Right renal cortex interstitium (tissue), 3 donors: ENCODE measurements around the gene MSH2. TPM values are rescaled to one million over a fixed set of nuclear protein-coding genes. Genes with fewer than 3 reads are reported as not detected.
"Not testable (repeated sequence)": the region's sequence is repeated elsewhere in the genome, so short reads cannot be mapped to it uniquely, and the experiment has no call there.

Experiments used
- DNase-seq, 3 donors: peaks; one replicate each; pipeline ENCODE4 v3.0.0-alpha.2; 2013; ENCODE audit warnings: low read depth in 3 of 3, low spot score in 2 of 3
- polyA plus RNA-seq, 3 donors: library from polyadenylated mRNA; unstranded; fragments of 120-200 nt; gene quantifications; one replicate each; pipeline ENCODE4 v1.2.1, GENCODE V29; 2013; ENCODE audit not compliant: insufficient read length in 3 of 3

Gene MSH2
- polyA plus RNA-seq, 3 donors: 75.1 to 90.6 (median 83.8) TPM

DNA sequence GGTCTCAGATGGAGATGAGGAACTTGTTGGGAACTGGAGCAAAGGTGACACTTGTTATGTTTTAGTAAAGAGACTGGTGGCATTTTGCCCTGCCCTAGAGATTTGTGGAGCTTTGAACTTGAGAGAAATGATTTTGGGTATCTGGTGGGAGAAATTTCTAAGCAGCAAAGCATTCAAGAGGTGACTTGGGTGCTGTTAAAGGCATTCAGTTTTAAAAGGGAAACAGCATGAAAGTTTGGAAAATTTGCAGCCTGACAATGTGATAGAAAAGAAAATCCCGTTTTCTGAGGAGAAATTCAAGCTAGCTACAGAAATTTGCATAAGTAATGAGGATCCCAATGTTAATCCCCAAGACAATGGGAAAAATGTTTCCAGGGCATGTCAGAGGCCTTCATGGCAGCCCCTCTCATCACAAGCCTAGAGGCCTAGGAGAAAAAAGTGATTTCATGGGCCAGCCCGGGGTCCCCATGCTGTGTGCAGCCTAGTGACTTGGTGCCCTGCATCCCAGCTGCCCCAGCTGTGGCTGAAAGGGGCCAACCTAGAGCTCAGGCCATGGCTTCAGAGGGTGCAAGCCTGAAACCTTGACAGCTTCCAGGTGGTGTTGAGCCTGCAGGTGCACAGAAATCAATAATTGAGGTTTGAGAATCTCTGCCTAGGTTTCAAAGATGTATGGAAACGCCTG, 3.8 kb downstream of the MSH2 start:
- DNase-seq: not testable (repeated sequence)

DNA sequence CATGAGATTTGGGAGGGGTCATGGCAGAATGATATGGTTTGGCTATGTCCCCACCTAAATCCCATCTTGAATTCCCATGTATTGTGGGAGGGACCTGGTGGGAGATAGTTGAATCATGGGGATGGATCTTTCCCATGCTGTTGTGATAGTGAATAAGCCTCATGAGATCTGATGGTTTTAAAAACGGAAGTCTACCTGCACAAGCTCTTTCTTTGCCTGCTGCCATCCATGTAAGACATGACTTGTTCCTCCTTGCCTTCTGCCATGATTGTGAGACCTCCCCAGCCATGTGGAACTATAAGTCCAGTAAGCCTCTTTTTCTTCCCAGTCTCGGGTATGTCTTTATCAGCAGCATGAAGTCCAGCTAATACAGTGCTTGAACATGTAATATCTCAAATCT, 5.0 kb downstream of the MSH2 start:
- DNase-seq: not testable (repeated sequence)

DNA sequence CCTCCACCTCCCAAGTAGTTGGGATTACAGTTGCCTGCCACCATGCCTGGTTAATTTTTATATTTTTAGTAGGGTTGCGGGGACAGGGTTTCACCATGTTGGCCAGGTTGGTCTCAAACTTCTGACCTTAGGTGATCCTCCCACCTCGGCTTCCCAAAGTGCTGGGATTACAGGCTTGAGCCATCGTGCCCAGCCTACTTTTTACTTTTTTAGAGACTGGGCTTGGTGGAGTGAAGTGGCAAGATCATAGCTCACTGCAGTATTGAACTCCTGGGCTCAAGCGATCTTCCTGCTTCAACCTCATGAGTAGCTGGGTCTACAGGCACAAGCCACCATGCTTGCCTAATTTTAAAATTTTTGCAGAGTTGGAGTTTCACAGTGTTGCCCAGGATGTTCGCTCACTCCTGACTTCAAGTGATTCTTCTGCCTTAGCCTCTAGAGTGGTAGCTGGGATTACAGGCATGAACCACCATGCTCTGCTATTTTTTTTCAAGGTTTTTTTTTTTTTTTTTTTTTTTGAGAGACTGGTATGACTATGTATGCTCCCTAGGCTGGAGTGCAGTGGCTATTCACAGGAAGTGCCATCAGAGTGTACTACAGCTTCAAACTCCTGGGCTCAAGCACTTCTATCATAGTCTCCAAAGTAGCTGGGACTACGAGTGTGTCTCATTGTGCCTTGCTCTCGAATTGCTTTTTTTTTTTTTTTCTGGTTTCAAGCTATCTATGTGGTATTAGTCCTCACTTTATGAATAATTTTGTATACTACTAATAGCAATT, 11.9 kb downstream of the MSH2 start:
- no peak for DNase-seq

DNA sequence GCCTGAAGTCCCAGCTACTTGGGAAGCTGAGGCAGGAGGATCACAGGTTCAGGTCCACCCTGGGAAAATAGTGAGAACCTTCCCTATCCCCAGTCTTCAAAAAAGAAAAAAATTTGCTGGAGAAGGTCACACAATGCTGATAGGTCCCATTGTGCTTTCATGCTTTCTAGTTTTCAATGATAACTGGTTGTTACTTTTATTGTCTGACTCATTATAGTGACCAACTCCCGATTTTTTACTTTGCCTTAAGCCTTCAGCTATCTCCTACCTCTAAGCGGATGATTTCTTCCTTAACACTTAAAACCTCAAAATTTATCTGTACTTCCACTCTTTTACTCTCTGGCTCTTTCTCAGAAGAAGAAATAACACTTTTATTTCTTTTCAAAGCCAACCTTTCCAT, 17.3 kb downstream of the MSH2 start:
- DNase-seq: no peak

DNA sequence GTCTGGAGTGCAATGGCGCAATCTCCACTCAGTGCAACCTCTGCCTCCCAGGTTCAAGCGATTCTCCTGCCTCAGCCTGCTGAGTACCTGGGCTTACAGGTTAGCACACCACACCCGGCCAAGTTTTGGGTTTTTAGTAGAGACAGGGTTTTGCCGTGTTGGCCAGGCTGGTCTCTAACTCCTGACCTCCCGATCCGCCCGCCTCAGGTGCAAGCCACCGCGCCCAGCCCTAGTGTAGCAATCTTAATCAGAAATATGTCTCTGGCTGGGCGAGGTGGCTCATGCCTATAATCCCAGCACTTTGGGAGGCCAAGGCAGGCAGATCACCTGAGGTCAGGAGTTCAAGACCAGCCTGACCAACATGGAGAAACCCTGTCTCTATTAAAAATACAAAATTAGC, 17.7 kb downstream of the MSH2 start:
- not testable (repeated sequence) for DNase-seq

DNA sequence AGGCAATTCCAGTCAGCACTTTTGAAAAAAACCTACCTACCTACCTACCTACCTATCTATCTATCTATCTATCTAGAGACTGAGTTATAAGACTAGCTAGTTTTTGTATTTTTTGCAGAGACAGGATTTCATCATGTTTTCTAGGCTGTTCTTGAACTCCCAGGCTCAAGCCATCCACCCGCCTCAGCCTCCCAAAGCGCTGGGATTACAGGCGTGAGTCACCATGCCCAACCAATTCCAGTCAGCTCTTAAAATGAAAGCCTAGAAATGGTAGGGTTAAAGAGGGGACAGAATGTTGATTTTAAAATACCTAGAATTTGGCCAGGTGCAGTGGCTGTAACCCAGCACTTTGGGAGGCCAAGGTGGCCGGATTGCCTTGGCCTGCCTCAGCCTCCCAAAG, 19.1 kb downstream of the MSH2 start:
- no peak for DNase-seq

DNA sequence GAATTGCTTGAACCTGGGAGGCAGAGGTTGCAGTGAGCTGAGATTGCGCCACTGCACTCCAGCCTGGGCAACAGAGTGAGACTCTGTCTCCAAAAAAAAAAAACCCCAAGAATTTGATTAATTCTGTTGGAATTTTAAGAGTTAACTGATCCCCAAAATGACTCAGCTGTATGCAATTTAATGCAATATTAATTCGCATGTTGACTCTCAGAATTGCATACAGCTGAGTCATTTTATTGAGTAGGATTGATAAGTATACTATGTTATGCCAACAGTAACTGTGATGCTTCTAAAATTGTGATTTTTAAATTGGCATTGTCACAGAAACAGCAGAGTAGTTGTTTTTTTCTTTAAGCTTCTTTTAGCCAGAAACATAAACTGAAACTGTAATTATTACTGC, 19.6 kb downstream of the MSH2 start:
- no peak for DNase-seq

DNA sequence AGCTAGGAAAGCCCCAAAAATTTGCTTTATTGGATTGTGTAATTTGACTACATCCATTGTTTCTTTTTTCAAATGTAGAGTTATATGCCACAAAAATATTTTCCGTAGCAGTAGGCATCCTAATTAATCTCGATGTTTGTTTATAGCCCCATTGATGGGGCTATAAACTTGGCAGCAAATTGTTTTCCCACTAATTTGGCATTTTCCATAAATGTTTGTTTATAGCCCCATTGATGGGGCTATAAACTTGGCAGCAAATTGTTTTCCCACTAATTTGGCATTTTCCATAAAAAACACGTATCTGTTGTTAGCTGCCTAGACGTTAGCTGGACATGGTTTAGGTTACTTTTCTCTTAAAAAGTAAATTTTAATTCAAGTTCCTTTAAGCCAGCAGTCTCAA, 23.8 kb downstream of the MSH2 start:
- no peak for DNase-seq

DNA sequence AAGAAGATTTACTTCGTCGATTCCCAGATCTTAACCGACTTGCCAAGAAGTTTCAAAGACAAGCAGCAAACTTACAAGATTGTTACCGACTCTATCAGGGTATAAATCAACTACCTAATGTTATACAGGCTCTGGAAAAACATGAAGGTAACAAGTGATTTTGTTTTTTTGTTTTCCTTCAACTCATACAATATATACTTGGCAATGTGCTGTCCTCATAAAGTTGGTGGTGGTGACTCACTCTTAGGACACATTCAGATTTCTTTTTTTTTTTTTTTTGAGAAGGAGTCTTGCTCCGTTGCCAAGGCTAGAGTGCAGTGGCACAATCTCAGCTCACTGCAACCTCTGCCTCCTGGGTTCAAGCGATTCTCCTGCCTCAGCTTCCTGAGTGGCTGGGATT, 26.8 kb downstream of the MSH2 start:
- DNase-seq: no peak

DNA sequence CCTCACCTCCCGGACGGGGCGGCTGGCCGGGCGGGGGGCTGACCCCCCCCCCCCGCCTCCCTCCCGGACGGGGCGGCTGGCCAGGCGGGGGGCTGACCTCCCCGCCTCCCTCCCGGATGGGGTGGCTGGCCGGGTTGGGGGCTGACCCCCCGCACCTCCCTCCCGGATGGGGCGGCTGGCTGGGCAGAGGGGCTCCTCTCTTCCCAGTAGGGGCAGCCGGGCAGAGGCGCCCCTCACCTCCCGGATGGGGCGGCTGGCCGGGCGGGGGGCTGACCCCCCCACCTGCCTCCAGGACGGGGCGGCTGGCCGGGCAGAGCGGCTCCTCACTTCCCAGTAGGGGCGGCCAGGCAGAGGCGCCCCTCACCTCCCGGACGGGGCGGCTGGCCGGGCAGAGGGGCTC, 30.1 kb downstream of the MSH2 start:
- not testable (repeated sequence) for DNase-seq

DNA sequence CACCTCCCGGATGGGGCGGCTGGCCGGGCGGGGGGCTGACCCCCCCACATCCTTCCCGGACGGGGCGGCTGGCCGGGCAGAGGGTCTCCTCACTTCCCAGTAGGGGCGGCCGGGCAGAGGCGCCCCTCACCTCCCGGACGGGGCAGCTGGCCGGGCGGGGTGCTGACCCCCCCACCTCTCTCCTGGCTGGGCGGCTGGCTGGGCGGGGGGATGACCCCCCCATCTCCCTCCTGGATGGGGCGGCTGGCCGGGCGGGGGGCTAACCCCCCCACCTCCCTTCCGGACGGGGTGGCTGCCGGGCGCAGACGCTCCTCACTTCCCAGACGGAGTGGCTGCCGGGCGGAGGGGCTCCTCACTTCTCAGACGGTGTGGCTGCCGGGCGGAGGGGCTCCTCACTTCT, 30.5 kb downstream of the MSH2 start:
- not testable (repeated sequence) for DNase-seq

DNA sequence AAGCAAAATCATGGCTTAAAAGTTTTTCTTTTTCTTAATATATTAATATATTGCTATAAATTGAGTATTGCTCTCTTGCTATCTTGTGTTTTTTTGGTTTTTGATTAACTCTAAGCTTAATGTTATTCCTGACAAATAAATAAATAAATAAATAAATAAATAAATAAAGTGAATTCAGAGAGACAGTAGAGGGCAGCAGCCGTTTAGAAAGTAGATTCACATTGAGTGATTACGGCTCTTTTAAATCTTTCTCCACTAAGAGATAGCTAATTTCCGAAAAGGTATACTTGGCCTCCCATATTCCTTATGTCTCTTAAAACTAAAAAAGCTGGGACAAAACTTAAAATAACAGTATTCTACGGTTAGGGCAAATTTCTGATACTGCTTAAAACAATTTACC, 34.3 kb downstream of the MSH2 start:
- no peak for DNase-seq

DNA sequence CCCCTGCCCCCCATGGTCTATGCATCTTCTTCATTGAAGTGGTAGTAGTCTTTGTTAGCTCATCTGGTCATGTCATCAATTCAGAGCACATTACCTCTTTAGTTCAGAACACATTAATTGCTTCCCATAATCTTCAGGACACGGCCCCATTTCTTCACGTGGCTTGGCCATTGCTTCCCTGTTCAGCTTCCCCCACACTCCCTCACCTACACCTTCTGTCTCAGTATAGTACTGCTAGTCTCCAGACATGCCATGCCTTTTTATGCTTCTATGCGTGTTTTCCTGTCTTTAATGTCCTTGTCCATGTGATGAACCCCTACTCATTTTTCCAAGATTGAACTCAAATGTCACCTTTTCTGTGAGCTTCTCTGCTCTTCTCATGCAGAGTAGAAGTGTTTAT, 35.1 kb downstream of the MSH2 start:
- no peak for DNase-seq

DNA sequence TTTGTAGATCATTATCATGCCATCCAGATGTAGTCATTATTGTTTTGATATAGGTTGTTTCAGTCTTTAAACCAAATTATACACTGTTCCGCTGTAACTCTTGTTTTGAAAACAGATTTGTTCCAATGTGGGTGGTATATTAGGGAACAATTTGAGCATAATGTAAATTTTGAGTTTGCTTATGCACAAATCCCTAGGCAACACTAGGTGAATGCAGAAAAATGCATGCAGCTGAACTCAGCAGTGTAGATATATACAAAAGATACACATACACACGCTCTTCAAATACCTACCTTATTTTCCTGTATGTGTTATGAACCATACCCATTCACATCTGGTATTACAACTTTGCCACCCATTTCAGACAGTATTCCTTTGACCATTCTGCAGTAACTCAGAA, 35.8 kb downstream of the MSH2 start:
- DNase-seq: no peak

DNA sequence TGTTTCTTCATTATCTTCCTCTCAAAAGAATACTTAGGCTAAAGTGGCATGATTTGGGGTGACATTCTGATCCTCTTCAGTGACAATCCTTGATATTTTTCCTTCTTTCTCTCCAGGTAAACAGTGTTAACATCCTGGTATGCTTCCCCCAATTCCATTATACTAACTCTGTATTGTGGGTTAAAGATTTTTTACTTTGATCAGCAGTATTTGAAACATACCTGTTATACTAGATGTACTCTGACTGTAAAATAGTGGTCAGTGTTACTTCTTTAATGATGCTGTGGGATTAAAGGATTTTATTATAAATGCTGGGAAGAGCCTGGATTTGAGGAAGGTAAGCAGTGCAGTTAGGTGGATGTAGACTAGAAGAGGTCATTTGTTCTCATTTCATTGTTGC, 48.8 kb downstream of the MSH2 start:
- no peak for DNase-seq

DNA sequence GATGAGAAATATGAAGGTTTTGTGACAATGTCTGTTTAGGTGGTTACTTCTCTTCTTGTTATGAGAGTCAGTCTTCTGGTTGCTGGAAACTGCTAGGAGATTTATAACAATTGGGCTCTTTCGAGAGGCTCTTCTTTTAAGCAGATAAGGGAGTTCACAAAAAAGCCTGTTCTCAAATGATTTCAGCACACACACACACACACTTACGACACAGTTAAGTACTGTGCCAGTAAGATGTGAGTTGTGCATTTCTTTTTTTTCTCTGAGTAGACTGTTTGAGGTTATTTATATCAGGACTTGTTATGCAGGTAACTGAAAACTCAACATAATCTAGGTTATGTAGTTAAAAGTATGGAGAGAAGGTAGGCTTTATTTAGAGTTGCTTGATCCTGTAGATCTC, 49.8 kb downstream of the MSH2 start:
- DNase-seq: no peak

DNA sequence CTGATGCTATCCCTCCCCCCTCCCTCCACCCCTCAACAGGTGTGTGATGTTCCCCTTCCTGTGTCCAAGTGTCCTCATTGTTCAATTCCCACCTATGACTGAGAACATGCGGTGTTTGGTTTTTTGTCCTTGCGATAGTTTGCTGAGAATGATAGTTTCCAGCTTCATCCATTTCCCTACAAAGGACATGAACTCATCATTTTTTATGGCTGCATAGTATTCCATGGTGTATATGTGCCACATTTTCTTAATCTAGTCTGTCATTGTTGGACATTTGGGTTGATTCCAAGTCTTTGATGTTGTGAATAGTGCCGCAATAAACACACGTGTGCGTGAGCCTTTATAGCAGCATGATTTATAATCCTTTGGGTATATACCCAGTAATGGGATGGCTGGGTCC, 51.9 kb downstream of the MSH2 start:
- DNase-seq: not testable (repeated sequence)

DNA sequence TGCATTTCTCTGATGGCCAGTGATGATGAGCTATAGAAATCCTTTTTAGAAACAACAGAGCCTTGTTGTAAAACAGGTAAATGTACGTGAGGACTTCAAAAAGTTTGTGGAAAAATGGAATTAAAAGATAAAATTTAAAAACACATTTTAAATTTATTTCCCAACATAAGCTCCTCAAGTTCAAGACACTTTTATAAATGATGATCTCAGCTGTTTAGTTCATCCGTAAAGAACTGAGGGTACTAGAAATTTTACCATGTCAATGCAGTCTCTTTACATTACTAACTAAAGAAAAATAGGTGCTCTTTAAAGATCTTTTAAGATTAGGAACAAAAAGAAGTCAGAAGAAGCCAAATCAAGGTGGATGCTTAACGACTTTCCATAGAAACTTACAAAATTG, 52.5 kb downstream of the MSH2 start:
- no peak for DNase-seq

DNA sequence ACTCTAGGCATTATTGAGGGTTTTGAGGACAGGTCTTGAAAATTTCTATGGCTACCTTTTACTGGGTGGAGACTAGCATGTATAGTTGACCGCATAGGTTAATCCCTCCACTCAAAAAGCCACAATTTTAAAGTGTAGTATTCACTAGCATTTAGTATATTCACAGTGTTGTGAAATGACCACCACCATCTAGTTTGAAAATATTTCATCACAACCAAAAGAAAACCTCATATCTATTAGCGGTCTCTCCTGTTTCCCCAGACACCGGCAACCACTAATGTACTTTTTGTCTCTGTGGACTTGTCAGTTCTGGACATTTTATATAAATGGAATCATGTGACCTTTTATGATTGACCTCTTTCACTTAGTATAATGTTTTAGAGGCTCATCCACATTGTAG, 53.9 kb downstream of the MSH2 start:
- DNase-seq: no peak

DNA sequence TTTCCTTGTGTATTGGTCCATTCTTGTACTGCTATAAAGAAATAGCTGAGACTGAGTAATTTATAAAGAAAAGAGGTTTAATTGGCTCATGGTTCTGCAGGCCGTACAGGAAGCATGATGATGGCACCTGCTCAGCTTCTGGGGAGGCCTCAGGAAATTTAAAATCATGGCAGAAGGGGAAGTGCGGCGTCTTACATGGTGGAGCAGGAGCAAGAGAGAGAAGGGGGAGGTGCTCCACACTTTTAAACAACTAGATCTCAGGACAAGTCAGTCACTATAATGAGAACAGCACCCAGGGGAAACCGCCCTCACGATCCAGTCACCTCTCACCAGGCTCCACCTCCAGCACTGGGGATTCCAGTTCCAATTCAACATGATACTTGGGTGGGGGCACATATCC, 54.3 kb downstream of the MSH2 start:
- DNase-seq: no peak

DNA sequence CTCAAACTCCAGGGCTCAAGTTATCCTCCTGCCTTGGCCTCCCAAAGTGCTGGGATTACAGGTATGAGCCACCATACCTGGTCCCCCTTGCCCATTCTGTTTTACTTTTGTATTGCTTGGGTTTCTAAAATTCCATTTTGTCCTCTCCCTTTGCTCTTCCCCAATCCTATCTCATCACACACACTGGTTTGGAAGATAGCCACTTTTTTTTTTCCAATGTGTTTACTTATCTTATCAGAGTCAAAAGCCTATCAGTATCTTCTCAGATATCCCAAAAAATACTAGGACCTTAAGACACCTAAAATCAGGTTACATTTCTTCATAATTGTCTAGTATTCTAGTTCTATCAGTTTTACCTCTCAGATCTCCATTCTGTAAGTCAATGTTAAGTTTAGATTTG, 56.1 kb downstream of the MSH2 start:
- no peak for DNase-seq

DNA sequence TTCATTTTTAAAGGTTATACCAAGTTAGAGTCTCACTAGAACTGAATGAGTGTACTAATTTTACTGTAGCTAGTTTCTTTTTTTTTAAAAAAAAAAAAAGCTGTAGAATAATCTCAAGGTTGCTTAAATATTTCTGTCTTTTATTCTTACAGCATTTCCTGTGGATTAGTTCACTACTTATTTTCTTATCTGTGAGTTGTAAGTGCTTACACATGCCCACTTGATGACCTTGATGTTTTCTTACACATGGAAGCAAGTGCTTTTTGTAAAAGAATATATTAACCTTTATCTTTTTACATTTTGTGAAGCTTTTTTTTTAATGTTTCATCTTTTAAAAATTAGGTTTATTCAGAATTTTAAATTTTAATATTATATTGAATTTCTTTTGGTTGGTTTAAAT, 57.8 kb downstream of the MSH2 start:
- no peak for DNase-seq
